ENCODE data around the gene CACNA1C. TPM values are rescaled to one million over a fixed set of nuclear protein-coding genes. Genes with fewer than 3 reads are reported as not detected.

Gene CACNA1C
- polyA plus RNA-seq, 1 of the 3 experiments (the other 2 are of a cell fraction) = 1.5 TPM

GRCh38 chr12:2520722-2521246 lies 468.0 kb downstream of the CACNA1C start:
- H3K9me3 ChIP-seq = no peaks in the 10 kb centered on the region
- no peak overlapping the region for H3K9ac ChIP-seq
- H3K27ac ChIP-seq (ENCODE audit: low read depth in 2 of 2, low read length in 1 of 2) = no peak overlapping the region
- H3K4me3 ChIP-seq (ENCODE audit: low read depth in 2 of 2, low read length in 1 of 2) = no peak overlapping the region
- 24% methylated on average over 5 of the region's 5 CpGs for WGBS (ENCODE audit: low lambda C conversion rate)
- TF ChIP-seq RFX5 (IDR thresholded peaks at IDR 0.05; ENCODE audit: low read length) (no peak), PBX3 (IDR thresholded peaks at IDR 0.05) (no peak), USF2 (IDR thresholded peaks at IDR 0.05; ENCODE audit: borderline replicate concordance, low read depth, low read length) (no peak), CTCF (IDR thresholded peaks at IDR 0.05) (no peak), FOSL2 (IDR thresholded peaks at IDR 0.05; ENCODE audit: borderline replicate concordance, low read depth) (no peak), GABPA (IDR thresholded peaks at IDR 0.05; ENCODE audit: low read depth) (no peak), RAD21 (IDR thresholded peaks at IDR 0.05; ENCODE audit: low read length) (no peak), EP300 (IDR thresholded peaks at IDR 0.05; ENCODE audit: borderline replicate concordance in 1 of 2, low read depth in 1 of 2, low read length in 1 of 2) (no peak)
- H4K20me1 ChIP-seq (ENCODE audit: insufficient read depth) = no peaks in the 10 kb centered on the region
- H3K79me2 ChIP-seq (ENCODE audit: insufficient read depth) = no peaks in the 10 kb centered on the region
- H3K4me2 ChIP-seq = no peak overlapping the region
- no peaks in the 10 kb centered on the region for H3K27me3 ChIP-seq (ENCODE audit: insufficient read depth)
- H3F3A ChIP-seq (replicated peaks; ENCODE audit: insufficient read depth) = no peaks in the 10 kb centered on the region
- peaks cover 0 to 6% of the 10 kb centered on the region in 2 experiments; a peak in 1 of 4 replicates for H3K4me1 ChIP-seq (ENCODE audit: control insufficient read depth in 1 of 2, insufficient read depth in 2 of 2, low read depth in 1 of 2, low read length in 1 of 2)
- H3K36me3 ChIP-seq (replicated peaks in 1 of 2; ENCODE audit: control insufficient read depth in 1 of 2, insufficient read depth in 2 of 2, low read length in 1 of 2) = no peaks in the 10 kb centered on the region
- H2AFZ ChIP-seq (ENCODE audit: low read depth) = no peak overlapping the region
- DNase-seq = no peak
- POLR2A ChIA-PET = interaction anchor here (0.9 kb wide), 1 partner anchor 10 kb away, joined by 3 read pairs; no protein-coding TSS in a partner anchor
- CTCF ChIA-PET = no interaction called here
- H3K9me2 ChIP-seq = no peaks in the 10 kb centered on the region

- TF ChIP-seq FOXM1 (IDR thresholded peaks at IDR 0.05; ENCODE audit: low read depth) = no peak
- TF ChIP-seq RFX5 (IDR thresholded peaks at IDR 0.05; ENCODE audit: low read length) = no peak
- no peak for TF ChIP-seq GABPA (IDR thresholded peaks at IDR 0.05; ENCODE audit: low read depth)
- H2AFZ ChIP-seq (ENCODE audit: low read depth) = no peak overlapping the region
- no peaks in the 10 kb centered on the region for H3K36me3 ChIP-seq (replicated peaks in 1 of 2; ENCODE audit: control insufficient read depth in 1 of 2, insufficient read depth in 2 of 2, low read length in 1 of 2)
- H3K9me2 ChIP-seq = no peaks in the 10 kb centered on the region
- no peaks in the 10 kb centered on the region for H3K79me2 ChIP-seq (ENCODE audit: insufficient read depth)
- peaks cover 0 to 6% of the 10 kb centered on the region in 2 experiments; a peak in 1 of 4 replicates for H3K4me1 ChIP-seq (ENCODE audit: control insufficient read depth in 1 of 2, insufficient read depth in 2 of 2, low read depth in 1 of 2, low read length in 1 of 2)
- POLR2A ChIA-PET = no interaction called here
- no peak overlapping the region for H3K4me3 ChIP-seq (ENCODE audit: low read depth in 2 of 2, low read length in 1 of 2)
- 44% methylated on average over 8 of the region's 9 CpGs for WGBS (ENCODE audit: low lambda C conversion rate)
- no peak overlapping the region for H3K9ac ChIP-seq
- no peaks in the 10 kb centered on the region for H3F3A ChIP-seq (replicated peaks; ENCODE audit: insufficient read depth)
- no peaks in the 10 kb centered on the region for H3K27me3 ChIP-seq (ENCODE audit: insufficient read depth)
- H3K4me2 ChIP-seq = no peak overlapping the region
- CTCF ChIA-PET = no interaction called here
- no peak overlapping the region for H3K27ac ChIP-seq (ENCODE audit: low read depth in 2 of 2, low read length in 1 of 2)
- H4K20me1 ChIP-seq (ENCODE audit: insufficient read depth) = no peaks in the 10 kb centered on the region
- no peak for DNase-seq
- H3K9me3 ChIP-seq = no peaks in the 10 kb centered on the region
These were observed 470.5 kb downstream of the CACNA1C start for GRCh38 chr12:2523317-2523716.
